ENCODE results near the gene MED10. TPM values are rescaled to one million over a fixed set of nuclear protein-coding genes. Genes with fewer than 3 reads are reported as not detected.

MED10 gene
- total and polyA plus RNA-seq, 9 of the 15 experiments (the other 6 are each of a cell fraction or from before 2014, with no cell fraction given): 23.8 to 83.4 (median 58.8) TPM

GRCh38 chr5:6328173-6328572 lies 50.2 kb downstream of the MED10 start (continued):
- TF ChIP-seq, protein P1, sequence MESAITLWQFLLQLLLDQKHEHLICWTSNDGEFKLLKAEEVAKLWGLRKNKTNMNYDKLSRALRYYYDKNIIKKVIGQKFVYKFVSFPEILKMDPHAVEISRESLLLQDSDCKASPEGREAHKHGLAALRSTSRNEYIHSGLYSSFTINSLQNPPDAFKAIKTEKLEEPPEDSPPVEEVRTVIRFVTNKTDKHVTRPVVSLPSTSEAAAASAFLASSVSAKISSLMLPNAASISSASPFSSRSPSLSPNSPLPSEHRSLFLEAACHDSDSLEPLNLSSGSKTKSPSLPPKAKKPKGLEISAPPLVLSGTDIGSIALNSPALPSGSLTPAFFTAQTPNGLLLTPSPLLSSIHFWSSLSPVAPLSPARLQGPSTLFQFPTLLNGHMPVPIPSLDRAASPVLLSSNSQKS (CRISPR knock-in tag; IDR thresholded peaks at IDR 0.05): no peak
- TF ChIP-seq CBFA2T3 (IDR thresholded peaks at IDR 0.05) (no peak), TEAD1 (CRISPR knock-in tag; IDR thresholded peaks at IDR 0.05) (peak in 1 of 2 experiments; percentile 73; a peak in 1 of 4 replicates), ZNF830 (CRISPR knock-in tag; IDR thresholded peaks at IDR 0.05) (no peak), RBBP5 (IDR thresholded peaks at IDR 0.05; ENCODE audit: borderline replicate concordance, insufficient read depth, low read length, poor library complexity, severe bottlenecking) (no peak), CXXC5 (CRISPR knock-in tag; IDR thresholded peaks at IDR 0.05) (0 out of 2 replicates have a peak, but pooled peaks have one; percentile 13), KLF10 (CRISPR knock-in tag; IDR thresholded peaks at IDR 0.05) (no peak), MAFK (IDR thresholded peaks at IDR 0.05; ENCODE audit: low read length) (no peak), REST (IDR thresholded peaks at IDR 0.05; ENCODE audit: borderline replicate concordance) (peak; percentile 99), REST (CRISPR knock-in tag; IDR thresholded peaks at IDR 0.05; ENCODE audit: low read depth) (peak; percentile 94), ZBTB49 (CRISPR knock-in tag; IDR thresholded peaks at IDR 0.05; ENCODE audit: borderline replicate concordance) (no peak), MAZ (CRISPR knock-in tag; conservative IDR thresholded peaks at IDR 0.05 in 1 of 2, IDR thresholded peaks at IDR 0.05 in 1 of 2) (0 out of 4 replicates have a peak, but pooled peaks of 1 of the 2 experiments have one; percentile 16), ILF3 (IDR thresholded peaks at IDR 0.05; ENCODE audit: borderline replicate concordance) (no peak), NUFIP1 (IDR thresholded peaks at IDR 0.05; ENCODE audit: partially characterized antibody) (no peak), ZNF766 (CRISPR knock-in tag; conservative IDR thresholded peaks at IDR 0.05) (peak; percentile 72), ZSCAN32 (CRISPR knock-in tag; IDR thresholded peaks at IDR 0.05) (no peak), EGR1 (conservative IDR thresholded peaks at IDR 0.05) (no peak)

All from K562 (cell line).